ENCODE measurements around the gene AZU1. TPM values are rescaled to one million over a fixed set of nuclear protein-coding genes. Genes with fewer than 3 reads are reported as not detected.

AZU1 gene
- total RNA-seq, 1 experiment from 2014 or later: not detected

- Mint-ChIP-seq H3K27ac (ENCODE audit: low read depth, unreplicated experiment) (peak overlapping the region; percentile 70), H3K4me3 (ENCODE audit: unreplicated experiment) (peak overlapping the region; percentile 91), H3K36me3 (ENCODE audit: insufficient read depth, unreplicated experiment) (peaks cover 45% of the 10 kb centered on the region), H3K4me1 (ENCODE audit: insufficient read depth, unreplicated experiment) (peaks cover 33% of the 10 kb centered on the region), H3K9me3 (ENCODE audit: unreplicated experiment) (no peaks in the 10 kb centered on the region), H3K27me3 (ENCODE audit: insufficient read depth, unreplicated experiment) (no peaks in the 10 kb centered on the region)
- ChIA-PET POLR2A (interaction anchor here (0.6 to 2.4 kb wide), 9 partner anchors 9 to 253 kb away, joined by 3 to 10 read pairs (median 3); partner anchors contain the start of gene WDR18), CTCF (interaction anchor here (0.6 to 1.7 kb wide), 4 partner anchors 19 to 124 kb away, joined by 3 to 5 read pairs (median 4); no protein-coding TSS in a partner anchor)
- no TSS peak for BruUV-seq (replicated peaks)
- intact Hi-C loops (cut with micrococcal nuclease): loop anchor here (1.0 kb wide), 1 partner anchor 28 kb away; no protein-coding TSS in a partner anchor
- TF ChIP-seq, protein P1, sequence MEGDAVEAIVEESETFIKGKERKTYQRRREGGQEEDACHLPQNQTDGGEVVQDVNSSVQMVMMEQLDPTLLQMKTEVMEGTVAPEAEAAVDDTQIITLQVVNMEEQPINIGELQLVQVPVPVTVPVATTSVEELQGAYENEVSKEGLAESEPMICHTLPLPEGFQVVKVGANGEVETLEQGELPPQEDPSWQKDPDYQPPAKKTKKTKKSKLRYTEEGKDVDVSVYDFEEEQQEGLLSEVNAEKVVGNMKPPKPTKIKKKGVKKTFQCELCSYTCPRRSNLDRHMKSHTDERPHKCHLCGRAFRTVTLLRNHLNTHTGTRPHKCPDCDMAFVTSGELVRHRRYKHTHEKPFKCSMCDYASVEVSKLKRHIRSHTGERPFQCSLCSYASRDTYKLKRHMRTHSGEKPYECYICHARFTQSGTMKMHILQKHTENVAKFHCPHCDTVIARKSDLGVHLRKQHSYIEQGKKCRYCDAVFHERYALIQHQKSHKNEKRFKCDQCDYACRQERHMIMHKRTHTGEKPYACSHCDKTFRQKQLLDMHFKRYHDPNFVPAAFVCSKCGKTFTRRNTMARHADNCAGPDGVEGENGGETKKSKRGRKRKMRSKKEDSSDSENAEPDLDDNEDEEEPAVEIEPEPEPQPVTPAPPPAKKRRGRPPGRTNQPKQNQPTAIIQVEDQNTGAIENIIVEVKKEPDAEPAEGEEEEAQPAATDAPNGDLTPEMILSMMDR (IDR thresholded peaks at IDR 0.05; ENCODE audit: unreplicated experiment): no peak
- DNase-seq (ENCODE audit: unreplicated experiment): no peak
Measured at GRCh38 chr19:798415-799075, 29.1 kb upstream of the AZU1 start.

DNA sequence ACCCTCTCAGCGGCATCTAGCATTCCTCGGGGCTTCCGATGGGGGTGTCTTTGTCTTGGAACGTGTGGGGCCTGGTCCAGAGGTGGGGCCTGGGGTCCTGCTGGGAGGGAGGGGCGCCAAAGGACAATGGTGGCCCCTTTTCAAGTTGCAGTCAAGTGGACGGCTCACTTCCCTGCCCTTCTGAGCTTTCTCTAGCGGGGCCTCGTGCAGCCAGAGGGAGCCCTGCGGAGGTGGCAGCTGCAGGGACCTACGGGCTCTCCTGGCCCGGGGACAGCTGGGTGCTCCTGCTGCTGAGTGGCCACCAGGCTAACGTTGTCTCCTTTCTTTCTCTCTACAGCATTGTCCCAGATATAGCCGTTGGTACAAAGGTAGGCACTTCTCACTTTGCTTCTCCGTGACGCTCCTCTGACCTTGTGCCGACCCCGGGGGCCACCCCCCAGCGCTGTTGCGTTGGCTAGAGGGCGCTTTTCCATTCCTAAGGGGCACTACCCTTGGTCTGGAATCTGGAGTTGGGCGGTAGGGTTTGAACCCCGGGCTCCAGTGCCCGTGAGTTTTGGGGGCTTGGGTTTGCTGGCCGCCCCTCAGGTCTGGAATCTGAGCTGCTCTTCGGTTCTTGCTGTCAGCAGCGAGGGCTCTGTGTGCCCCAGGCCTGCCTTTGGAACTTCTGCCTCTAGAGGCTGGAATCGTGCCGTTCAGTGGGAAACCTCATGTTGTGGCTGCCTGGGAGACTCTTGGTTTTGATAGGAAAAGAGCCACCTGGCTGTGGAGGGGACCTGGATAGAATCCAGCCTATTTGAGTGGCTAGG is 28.4 kb upstream of the AZU1 start:
- no TSS peak for BruUV-seq (replicated peaks)

DNA sequence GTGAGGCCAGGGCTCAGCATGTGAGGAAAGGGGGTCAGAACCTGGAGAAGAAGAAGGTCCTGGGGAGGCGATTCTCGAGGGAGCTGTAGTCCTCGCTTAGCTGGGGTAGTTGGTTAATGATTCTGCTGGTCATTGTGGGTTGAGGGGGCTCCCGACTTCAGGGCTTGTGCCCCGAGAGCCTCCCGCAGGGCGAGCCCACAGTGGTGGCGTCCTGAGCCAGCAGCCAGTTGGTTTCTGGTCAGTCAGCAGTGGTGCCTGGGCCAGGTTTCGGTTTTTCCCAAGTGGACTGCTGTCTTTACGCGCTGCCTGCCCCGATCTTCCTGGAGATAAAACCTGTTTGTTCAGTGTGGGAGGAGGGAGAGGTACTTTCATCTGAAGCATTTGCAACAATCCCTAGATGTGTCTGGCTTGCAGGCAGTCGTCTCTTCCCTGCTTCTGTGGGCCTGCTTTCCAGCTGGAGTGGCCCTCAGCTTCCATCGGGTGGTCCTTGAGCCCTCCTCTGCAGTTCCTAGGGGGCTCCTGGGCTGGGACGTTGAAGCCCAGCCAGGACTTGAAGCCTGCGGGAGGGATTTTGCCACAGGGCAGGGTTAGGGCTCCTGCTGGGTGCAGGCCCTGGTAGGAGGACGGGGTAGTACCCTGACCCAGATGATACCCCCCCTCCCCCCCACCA is 27.1 kb upstream of the AZU1 start:
- H3K4me3 Mint-ChIP-seq (ENCODE audit: unreplicated experiment): peak overlapping the region; percentile 91
- ChIA-PET POLR2A (interaction anchor here (0.6 to 2.4 kb wide), 4 partner anchors 22 to 118 kb away, joined by 3 to 10 read pairs (median 4); no protein-coding TSS in a partner anchor), CTCF (interaction anchor here (0.7 to 1.2 kb wide), 2 partner anchors 56 to 113 kb away, joined by 3 to 6 read pairs; partner anchors contain the start of gene R3HDM4)
- peak overlapping the region; percentile 70 for H3K27ac Mint-ChIP-seq (ENCODE audit: low read depth, unreplicated experiment)
- peaks cover 33% of the 10 kb centered on the region for H3K4me1 Mint-ChIP-seq (ENCODE audit: insufficient read depth, unreplicated experiment)
- DNase-seq (ENCODE audit: unreplicated experiment): peak; percentile 39
- peaks cover 59% of the 10 kb centered on the region for H3K36me3 Mint-ChIP-seq (ENCODE audit: insufficient read depth, unreplicated experiment)
- TF ChIP-seq, protein P1 (IDR thresholded peaks at IDR 0.05; ENCODE audit: unreplicated experiment): no peak
- intact Hi-C loops (cut with micrococcal nuclease): no loop called here
- no peaks in the 10 kb centered on the region for H3K27me3 Mint-ChIP-seq (ENCODE audit: insufficient read depth, unreplicated experiment)
- no TSS peak for BruUV-seq (replicated peaks)
- H3K9me3 Mint-ChIP-seq (ENCODE audit: unreplicated experiment): no peaks in the 10 kb centered on the region

More for the DNA sequence above, 28.4 kb upstream of the AZU1 start:
- Mint-ChIP-seq H3K9me3 (ENCODE audit: unreplicated experiment) (no peaks in the 10 kb centered on the region), H3K27me3 (ENCODE audit: insufficient read depth, unreplicated experiment) (no peaks in the 10 kb centered on the region), H3K4me3 (ENCODE audit: unreplicated experiment) (peak overlapping the region; percentile 91), H3K27ac (ENCODE audit: low read depth, unreplicated experiment) (peak overlapping the region; percentile 70), H3K4me1 (ENCODE audit: insufficient read depth, unreplicated experiment) (peaks cover 33% of the 10 kb centered on the region), H3K36me3 (ENCODE audit: insufficient read depth, unreplicated experiment) (peaks cover 52% of the 10 kb centered on the region)
- TF ChIP-seq, protein P1 (IDR thresholded peaks at IDR 0.05; ENCODE audit: unreplicated experiment): no peak
- intact Hi-C loops (cut with micrococcal nuclease): loop anchor here (1.0 kb wide), 1 partner anchor 29 kb away; no protein-coding TSS in a partner anchor
- DNase-seq (ENCODE audit: unreplicated experiment): peak; percentile 63
- CTCF ChIA-PET: interaction anchor here (0.6 to 1.7 kb wide), 6 partner anchors 19 to 123 kb away, joined by 3 to 6 read pairs (median 4); partner anchors contain the start of gene R3HDM4
- POLR2A ChIA-PET: interaction anchor here (0.6 to 2.4 kb wide), 9 partner anchors 8 to 253 kb away, joined by 3 to 10 read pairs (median 3); no protein-coding TSS in a partner anchor

All from MCF 10A (cell line).